CD4-positive, alpha-beta T cell treated with Interleukin-2 at 100 ng/mL for 4 hours (primary cell): ENCODE measurements around the gene SNX11.

Experiments used
- DNase-seq: peaks from one replicate; pipeline ENCODE4 v3.0.0-alpha.2; 2020; ENCODE audit warnings: low spot score

SNX11 gene

DNA sequence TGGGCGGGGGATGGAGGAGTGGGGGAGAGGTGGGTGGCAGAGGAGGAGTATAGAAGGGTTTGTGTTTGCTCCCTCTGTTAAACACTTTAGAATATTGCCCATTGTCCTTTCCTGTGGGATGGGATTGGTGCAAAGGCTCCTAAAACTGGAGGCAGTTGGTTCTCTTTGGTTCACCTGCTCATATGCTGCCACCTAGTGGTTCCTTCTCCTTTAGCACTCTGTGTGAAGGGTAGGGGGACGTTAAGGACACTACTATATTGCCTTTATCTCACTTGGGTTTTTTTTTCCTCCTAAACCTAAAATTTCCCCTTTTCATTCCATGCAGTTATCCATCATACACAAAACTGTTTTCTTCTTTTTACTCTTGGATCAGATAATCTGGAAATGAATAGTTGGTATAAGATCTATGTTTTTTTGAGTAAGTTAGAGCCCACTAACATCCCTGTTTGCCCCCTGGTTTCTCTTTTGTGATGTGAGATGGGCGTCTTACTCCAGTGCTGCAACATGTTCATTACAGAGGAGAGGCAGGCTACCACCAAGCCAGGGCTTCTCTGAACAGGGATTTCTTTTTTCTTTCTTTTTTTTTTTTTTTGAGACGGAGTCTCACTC, 23.8 kb downstream of the SNX11 start:
- peak; percentile 69 for DNase-seq

DNA sequence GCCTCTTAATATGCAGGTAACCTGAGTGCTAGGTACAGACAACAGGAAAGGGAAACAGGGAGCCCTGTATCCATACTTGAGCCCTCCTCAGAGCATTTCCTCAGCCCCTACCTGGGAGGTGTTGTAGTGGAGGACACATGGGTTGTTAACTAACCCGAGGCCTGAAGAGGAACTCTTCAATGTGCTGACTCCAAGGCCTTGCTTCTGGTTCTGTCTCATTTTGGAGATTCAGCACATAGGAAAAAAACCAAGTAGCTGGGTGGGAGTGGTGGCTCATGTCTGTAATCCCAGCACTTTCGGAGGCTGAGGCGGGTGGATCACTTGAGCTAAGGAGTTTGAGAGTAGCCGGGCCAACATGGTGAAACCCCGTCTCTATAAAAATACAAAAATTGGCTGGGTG, 24.8 kb downstream of the SNX11 start:
- no peak for DNase-seq

DNA sequence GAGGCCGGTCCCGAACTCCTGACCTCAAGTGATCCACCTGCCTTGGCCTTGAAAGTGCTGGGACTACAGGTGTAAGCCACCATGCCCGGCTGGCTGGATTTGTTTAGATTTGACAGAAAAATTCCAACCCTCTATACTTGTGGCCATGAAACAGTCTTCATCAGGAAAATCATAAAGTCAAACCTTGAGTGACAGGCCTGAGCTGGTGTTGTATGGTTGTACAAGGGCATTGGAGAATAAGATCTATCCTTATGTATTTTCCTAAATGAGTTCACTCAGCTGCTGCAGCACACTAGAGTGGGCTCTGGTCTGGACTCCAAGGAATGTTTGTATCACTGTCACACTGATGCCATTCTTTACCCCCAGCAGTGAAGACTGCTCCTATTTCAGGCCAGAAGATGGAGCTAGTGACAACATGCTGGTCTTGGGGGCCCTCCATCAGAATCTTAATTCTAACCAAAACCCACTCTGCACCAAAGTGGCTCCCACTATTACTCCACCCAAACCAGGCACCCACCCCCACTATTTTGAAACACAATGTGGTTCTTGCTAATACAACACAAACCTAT, 27.4 kb downstream of the SNX11 start:
- no peak for DNase-seq

DNA sequence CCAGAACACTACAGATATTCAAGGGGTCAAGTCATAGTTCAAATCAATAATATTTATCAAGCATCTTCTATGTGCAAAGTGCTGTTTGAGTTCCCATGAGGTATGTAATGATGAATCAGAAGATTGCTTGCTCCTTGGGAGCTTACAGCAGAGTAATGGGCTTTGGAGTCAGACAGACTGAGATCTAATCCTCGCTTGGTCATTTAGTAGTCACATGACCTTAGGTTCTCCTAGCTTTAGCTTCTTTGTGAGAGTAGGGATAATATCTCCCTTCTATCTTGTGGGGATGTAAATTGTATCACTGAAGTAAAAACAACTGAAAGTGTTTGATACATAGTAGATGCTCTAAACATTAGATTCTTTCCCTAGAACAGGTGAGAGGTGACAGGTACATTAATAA, 30.1 kb downstream of the SNX11 start:
- DNase-seq, result no peak

DNA sequence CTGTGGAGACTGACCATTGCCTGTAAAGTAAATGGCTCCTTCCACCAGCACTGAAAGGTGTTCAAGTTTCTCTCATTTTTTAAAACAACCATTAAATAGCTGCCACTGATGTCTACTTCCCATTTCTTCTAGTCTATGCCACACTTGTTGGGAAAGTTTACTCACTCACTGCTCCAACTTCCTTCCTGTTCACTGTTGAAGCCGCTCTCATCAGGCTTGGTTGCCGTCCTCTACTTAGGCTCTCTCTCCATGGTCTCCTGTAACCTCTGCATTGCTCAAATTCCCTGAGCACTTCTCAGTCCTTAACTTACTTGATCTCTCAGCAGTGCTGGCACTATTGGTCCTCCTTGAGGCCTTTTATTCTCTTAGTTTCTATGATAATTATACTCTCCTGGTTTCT, 32.4 kb downstream of the SNX11 start:
- DNase-seq, result no peak

DNA sequence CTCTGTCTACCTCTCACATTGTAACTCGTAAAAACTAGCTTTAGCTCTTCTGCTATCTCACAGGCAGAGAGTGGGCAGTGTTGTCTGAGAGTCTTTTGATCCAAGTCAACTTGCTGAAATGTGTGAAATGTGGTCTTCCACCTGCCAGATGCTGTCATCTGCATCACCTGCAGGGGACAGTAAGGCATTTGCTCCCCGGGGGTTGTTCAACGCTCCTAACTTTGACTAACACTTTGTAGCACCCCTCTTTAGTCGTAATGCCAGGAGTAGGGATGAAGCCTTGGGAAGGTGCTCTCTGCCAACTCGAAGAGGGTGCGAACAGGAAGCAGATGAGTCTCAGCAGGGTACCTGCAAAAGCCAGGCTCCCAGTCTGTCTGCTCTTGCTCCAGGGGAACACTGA, 36.1 kb downstream of the SNX11 start:
- no peak for DNase-seq

DNA sequence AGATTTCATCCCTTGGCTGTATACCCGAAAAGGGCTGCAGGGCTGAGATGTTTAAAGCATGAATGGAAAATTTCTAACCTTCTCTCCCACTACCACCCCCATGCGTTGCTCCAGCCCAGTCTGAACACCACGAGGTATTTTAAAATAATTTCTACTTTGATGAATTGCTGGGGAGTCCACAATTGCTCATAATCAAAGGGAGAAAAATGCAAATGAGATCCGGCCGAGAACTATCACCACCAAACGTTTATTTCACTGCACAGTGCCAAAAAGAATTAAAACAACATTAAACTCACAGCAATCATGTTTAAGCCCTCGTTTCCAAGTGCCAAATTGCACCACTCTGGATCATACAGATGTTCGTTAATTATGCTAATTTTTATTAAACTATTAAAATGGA, 36.7 kb downstream of the SNX11 start:
- no peak for DNase-seq

DNA sequence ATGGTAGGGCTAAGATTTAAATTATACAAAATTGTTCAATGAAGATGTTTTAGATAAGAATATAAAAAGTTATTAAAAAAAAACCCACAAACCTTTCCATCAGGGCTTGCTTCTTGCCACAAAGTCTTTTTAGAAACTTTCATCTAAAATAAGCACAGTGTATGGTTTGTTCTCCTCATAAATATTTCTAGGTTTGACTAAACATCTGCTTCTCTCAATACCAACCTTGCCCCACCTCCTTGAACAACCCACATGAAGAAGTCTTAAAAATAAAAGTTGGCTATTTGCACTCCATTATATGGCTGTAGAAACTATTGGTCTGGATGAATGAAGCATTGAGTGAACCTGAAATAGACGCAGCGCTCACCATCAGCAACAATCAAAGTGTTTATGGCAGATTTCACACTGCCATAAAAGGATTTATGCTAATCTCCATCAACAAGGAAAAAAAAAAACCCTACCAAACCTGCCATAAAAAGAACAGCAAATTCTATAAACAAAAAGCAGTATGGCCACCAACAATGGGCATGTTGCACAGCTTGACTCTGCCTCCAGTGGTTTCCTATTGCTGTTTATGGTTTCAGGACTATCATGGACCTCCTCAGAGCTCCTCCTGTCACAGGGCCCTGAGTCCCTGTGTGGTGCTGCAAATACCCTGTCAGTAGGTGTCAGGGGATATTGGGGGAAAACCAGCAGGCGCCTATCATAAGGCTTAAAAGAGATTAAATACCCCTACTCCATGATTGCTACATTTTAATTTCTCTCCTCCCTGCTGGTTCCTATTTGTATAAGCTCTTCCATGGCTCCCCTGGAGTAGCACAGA, 37.6 kb downstream of the SNX11 start:
- DNase-seq, result no peak

DNA sequence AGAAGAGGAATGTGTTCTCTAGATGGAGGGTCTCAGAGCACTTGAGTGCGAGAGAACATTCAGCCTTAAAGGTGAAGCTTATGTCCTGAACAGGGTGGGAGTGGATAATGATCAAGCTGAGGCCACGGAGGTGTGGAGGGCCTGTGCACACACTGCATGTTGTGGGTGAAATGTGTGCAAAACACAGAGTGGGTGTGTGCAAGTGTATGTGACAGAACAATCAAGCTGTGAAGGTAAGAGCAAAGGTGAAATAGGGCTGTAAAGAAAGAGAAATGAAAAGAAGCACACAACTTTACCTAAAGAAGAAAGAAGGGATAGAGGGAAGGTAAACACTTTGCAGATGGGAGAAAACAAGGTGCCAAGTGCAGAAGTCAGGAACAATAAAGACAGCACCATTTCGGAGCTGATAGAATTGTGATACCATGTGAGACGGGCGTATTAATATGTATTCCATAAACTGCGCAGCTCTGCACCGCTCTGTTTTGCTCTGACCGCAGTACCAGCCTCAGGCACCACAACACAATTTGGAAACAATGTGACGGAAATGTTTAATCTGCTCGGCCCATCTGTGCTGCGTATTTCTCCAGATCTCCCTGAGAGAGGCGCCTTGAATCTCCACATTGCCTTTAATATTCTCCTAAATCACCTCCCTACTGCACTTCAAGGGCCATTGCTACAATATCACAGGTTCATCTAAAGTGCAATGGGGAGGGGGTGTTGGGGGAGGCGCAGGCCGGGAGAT, 40.6 kb downstream of the SNX11 start:
- DNase-seq, result no peak

DNA sequence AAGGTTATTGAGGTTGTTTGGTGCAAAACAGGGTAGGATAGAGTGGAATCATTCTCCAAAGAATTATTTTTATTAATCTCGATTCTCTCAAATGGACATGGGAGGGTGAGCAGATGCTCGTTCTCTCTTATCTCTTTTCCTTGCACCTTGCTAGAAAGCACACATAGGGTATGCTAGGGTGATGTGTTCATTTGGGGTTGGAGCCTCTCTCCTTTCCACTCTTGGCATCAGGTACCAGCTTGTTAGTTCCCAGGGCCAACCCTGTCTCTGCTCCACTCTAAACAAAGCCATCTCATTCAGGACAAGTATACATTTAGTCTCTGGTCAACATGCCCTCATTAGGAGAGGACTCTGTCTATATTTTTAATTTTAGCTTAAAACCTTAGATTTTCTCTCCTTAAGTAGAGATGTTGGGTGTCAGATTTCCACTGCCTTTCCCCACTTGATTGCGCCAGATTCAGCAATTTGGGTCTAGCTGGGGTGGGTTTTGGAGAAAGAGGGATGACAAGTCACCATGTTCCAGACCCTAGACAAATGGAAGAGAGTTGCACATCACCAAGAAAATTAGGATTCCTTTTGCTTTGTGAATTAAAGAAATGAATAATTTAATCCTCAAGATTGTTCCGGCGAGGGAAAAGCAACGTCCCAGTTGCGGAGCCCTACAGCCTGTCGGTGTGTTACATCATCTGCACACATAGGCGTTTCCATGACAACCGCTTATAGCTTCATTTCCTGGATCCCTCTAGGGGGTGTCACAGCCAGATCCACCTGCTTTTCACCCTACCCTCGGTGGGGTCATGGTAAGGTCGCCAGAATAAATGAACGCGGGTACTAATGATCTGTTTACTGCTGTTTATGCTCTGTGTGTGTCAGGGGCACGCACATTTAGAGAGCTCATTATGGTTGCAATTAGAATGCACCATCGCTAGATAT, 41.6 kb downstream of the SNX11 start:
- no peak for DNase-seq

DNA sequence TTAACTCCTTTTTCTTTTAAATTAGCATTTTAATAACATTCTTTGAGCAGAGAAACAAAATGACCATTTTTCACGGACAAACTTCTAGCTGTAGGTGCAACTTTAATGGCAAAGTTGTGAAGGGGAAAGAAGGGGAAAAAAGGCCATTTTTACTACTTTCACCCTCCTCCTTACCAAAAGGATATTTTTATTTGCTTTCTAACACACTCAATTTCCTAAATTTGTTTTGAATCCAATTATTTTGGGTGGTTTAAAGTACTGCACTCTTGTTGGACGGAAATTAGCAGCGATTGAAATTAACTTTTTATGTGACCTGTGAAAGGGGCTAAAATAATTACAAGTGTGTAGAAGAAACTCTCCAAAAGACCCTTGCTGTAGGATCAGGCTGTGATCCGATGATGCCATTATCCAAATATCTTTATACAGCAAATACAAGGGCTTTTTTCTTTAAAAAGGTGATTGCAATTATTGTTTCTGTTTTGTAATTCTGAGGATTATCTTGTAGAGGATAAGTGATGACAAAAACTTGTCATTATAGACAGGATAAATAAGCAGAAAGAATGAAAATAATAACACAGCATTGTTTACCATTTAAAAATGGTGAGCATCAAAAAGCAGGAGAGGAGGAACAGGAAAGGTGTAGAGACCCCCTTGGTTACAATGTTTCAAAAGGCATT, 42.4 kb downstream of the SNX11 start:
- no peak for DNase-seq

DNA sequence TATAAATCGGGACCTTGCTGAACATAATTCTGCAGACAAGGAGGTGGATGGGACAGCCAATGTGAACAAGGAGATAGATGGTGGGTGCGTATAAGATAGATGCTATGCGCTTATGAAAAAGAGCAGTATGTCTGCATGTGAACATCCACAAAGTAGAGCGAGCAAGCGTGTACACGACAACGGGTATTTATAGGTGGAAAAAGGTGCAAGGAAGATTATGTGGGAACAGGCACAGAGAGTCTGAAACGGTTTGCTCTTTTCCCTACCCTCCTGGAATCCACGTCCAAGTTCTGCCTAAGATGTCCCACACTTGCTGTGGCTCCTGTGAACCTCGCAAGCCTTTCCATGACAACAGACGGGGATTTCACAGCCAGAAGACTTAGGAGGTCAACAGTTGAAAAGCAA, 43.0 kb downstream of the SNX11 start:
- no peak for DNase-seq

DNA sequence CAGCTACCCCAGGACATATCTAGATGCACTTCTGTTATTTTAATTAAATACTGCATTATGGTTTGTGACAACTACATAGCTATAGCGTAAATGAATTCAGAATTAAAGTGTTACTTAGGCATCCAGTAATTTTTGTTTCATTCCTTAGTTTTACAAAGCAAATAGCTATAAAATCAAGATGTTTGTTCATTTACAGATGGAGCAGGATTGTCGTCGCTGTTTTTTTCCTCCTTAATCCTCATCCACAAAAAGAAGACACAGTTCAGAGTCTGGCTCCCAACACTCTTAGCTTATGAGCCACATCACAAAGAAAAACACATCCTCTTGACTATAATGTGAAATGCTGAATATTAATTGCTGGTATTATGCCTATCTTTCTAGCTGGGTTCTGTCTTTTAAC, 43.7 kb downstream of the SNX11 start:
- no peak for DNase-seq

DNA sequence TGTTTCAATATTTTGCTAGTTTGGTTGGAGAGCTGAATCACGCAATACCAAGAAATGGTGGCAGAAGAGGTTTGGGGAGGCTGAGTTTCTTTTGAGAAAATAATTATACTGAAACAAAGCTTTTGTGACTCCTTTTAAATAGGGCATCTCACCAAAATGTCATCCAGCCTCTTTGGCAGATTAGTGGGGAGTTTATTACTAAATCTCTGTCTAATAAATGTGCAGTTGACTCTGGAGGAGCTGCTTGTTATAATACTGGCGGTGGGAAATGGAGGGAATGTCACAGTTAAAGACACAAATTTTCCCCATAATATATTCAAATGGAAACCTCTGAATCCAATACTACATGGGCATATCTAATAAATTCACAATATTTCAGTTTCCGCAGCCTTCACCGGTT, 44.7 kb downstream of the SNX11 start:
- no peak for DNase-seq

DNA sequence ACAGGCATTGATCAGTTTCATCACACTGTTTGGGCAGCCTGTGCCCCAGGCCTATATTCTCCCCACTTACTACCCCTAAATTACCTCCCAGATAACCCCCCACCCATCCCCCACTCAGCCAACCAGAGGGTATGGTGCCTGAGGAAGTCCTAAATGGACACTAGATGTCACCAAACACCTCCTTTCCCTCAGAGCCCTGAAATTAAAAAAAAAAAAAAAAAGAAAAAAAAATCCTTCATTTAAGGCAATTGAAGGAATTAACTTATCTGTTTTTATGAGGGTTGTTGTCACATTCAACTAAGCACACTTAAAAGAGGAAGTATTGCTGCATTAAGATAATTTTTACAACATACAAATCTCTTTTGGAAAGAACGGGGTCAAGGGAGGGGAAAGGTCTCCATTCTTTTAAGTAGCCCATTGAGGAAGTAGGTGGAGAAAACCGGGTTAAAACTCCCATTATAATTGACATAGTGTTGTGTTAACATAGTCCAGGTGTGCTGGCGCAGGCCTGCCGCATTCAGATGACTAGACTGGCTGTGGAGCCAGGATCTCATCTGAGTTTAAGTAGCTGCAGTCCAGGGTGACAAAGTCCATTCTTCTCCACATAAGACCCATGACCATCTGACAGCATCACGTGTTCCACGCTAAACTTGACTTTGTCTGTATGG, 46.3 kb downstream of the SNX11 start:
- DNase-seq, result no peak

DNA sequence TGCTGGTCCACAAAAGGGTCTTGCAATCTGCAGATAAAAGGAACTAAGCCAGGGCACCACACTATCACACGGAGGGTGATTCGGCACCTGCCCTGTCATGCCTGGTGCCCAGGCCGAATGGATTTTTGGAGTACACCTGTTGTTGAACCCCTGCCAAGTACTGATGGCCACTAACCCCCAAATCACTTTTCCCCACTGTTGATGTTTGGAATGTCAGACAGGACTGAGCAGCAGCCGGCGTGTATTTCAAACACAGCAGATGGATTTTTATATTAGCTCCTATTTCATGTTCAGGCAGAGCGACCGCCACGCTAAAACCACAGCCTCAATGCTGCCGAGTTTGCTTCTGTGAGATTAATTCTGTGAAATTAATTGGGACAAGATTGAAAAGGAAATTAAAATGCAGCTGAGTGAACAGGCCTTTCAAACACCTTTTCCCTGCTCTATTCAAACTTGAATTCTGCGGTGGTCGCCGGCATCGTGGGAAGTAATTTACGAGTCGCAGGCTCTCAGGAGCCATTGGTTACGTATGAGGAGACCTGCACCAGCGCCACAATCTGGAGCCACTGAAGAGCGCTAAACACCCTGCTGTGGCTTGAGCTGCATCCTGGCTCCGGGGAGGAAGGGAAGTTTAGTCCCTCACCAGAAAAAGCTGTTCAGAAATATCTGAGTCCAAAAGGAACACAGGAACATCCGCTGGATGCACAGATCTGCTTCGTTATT, 48.5 kb downstream of the SNX11 start:
- no peak for DNase-seq

DNA sequence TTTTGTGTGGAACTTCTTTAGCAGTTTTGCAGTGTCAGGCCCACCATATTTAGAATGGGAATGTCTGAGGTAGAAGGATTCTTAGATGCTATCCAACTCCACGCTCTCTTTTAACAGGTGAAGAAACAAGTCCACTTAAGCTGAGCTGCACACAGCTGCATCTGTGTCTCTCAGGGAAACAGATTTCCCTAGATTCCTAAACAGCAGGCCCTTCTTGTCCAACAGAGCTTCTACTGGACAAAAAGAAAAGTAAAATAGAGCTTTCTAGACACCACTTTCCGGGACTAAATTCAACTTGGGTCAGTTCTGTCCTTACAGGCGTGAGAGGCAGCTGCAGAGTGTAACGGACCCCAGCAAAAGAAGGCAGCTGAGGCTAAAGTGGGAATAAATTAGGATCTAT, 51.7 kb downstream of the SNX11 start:
- no peak for DNase-seq

DNA sequence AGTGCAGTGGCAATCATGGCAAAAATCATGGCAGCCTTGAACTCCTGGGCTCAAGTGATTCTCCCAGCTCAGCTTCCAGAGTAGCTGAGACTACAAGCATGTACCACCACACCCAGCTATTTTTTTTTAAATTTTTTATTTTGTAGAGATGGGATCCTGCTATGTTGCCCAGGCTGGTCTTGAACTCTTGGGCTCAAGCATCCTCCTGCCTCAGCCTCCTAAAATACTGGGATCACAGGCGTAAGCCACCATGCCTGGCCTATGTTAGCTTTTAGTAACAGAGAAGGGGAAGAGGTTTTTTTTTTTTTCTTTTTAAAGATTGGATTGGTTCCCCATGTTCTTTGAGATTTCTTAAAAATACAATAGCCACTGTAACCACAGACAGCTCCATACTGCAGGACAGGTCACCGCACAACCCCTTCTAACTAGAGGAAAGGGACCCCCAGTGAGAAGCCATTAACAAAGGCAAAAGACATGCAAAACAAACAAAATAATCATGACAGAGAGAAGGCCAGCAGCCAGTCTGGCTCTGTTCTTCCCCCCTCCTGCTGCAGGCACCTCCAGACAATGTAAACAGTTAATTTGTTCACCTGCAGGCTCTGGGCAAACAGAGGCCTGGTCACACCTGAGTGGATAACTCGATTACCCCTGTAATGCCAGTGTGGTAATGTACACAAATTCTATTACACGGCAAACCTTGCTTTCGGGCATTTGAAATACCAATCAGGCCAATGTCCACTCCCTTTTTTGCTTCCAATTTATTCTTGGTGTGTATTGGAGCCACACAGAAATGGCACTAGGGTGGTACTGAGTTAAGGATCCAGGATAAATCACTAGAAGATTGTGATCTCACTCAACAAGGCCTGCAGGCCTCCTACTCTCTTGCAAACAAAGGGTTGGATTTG, 52.9 kb downstream of the SNX11 start:
- no peak for DNase-seq
